ENCODE results near the gene ARFGAP1. TPM values are rescaled to one million over a fixed set of nuclear protein-coding genes. Genes with fewer than 3 reads are reported as not detected.
A peak's percentile ranks its signal among the peaks of the same experiment; 100 is the strongest.

The ARFGAP1 gene
- total and polyA plus RNA-seq, 2 donors (not counting 3 experiments of a cell fraction or from before 2014, with no cell fraction given): 93.7 to 126 TPM

DNA sequence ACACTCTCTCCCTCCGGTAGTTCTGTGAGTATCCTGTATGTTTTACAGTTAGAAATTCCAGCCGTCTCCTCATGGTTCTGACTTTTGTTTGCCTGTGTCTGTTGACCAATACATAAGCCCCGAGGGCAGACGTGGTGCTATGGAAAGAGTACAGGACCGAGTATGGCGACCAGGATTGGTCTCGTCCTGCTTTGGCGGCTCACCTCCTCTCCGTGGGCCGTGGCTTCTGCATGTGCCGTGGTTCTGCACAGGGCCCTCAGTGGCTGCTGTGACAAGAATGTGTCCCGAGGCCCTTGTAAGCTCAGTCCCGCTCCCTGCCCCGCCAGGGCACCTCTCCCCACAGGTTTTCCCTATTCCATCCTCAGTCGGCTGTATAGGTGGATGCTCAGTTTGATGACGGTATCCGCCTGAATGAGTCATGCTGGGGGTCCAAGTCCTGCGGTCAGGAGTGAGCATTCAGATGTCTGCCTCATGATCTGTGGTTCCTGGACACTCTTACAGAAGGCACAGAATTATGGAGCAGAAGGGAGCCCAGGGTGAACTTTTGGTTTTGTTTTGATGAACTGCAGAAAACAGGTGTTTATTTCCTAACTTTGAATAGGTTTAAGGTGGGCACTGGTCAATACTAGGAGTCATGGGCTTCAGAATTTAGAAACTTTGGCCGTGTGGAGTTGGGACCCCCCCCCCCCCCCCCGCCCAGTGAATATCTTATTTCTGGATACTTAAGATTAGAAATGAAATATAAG, 1.2 kb downstream of the ARFGAP1 start:
- dilution Hi-C loops (cut with MboI; ENCODE audit: extremely low pct_ligation_motif_present, low sequenced_read_pairs) (no loop called here), intact Hi-C loops (cut with micrococcal nuclease) (loop anchor here (5.0 kb wide), 1 partner anchor 37 kb away; the partner anchor contains the start of gene BIRC7)
- POLR2A ChIA-PET: no interaction called here
- Histone ChIP-seq H2AFZ (ENCODE audit: low read depth, low read length) (no peak overlapping the region), H4K20me1 (replicated peaks; ENCODE audit: control insufficient read depth, extremely low read depth, insufficient read depth, low read length) (no peaks in the 10 kb centered on the region), H3K27me3 (ENCODE audit: control insufficient read depth in 2 of 2, insufficient read depth in 2 of 2, low read length in 2 of 2) (no peaks in the 10 kb centered on the region), H3K4me1 (ENCODE audit: control insufficient read depth, extremely low read depth, insufficient read depth, low read length) (peaks cover 6% of the 10 kb centered on the region), H3K4me2 (ENCODE audit: insufficient read depth, low read length) (peak overlapping the region; percentile 84), H3K4me3 (replicated peaks in 1 of 3; ENCODE audit: insufficient read depth in 1 of 3, low read depth in 1 of 3, low read length in 3 of 3) (peak overlapping the region; percentile 82 to 89 (median 87)), H3K36me3 (ENCODE audit: control insufficient read depth in 2 of 2, extremely low read depth in 1 of 2, insufficient read depth in 2 of 2, low read length in 2 of 2) (peaks cover 0 to 29% of the 10 kb centered on the region in 2 experiments), H3K9ac (replicated peaks; ENCODE audit: extremely low read depth, insufficient read depth, low read length) (peak overlapping the region; percentile 91), H3K9me1 (replicated peaks; ENCODE audit: control insufficient read depth, extremely low read depth, insufficient read depth, low read length) (no peaks in the 10 kb centered on the region), H3K79me2 (ENCODE audit: control insufficient read depth, insufficient read depth, low read length) (peaks cover 47% of the 10 kb centered on the region), H3K27ac (ENCODE audit: insufficient read depth, low read depth, low read length) (no peak overlapping the region), H3K9me3 (replicated peaks; ENCODE audit: control insufficient read depth, insufficient read depth, low read length) (no peaks in the 10 kb centered on the region)
- FAIRE-seq: peak; percentile 60
- CTCF ChIA-PET: interaction anchor here (1.6 to 3.5 kb wide), 3 partner anchors 10 to 51 kb away, joined by 4 to 25 read pairs (median 6); no protein-coding TSS in a partner anchor
- peak; percentile 29 for DNase-seq (ENCODE audit: low read depth, low spot score)
- TSS peak; percentile 68 for BruUV-seq (replicated peaks)
- no peak for TF ChIP-seq MYC (IDR thresholded peaks at IDR 0.05; ENCODE audit: low read depth, low read length)
- peak; percentile 13 for TF ChIP-seq JUN (IDR thresholded peaks at IDR 0.05; ENCODE audit: borderline replicate concordance, insufficient read depth, insufficient read length, low read depth)

DNA sequence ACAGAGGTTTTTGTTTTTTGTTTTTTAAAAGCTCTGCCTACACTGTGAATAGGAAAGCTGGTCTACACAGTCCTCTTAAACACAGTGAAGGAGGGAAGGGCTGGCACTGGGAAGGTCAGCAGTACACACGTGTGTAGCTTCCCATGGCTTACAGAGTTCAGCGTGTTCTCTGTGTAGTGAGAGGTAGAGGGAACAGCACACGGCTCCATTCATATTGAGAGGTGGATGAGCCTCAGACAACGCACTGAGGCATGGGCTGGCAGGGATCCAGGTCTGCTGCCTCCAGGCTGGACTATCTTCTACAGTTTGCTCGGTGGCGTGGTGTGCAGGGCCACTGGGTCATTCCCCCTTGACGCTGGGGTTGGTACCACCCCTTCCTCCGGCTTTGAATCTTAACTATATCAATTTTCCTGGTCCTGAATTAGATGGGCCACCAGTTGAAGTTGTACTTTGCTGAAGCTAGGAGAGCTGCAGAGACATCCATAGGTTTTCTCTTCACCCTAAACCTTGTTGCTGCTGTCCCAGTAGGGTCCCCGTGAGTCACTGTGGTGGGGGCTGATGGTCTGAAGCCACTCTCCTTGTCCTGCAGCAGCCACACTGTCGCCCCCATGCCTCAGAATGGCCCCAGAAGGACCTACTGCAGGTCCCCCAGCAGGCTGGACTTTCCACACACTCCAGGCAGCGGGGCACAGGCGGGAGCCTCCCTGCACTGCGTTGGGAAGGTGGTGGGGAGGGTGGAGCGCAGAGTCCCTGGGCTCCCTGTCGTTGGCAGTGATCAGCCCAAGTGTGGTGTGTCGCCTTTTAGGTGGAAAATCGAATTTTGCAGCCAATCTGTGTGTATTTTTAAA, 2.0 kb downstream of the ARFGAP1 start:
- no TSS peak for BruUV-seq (replicated peaks)
- ChIA-PET CTCF (interaction anchor here (3.5 kb wide), 1 partner anchor 51 kb away, joined by 25 read pairs; no protein-coding TSS in a partner anchor), POLR2A (no interaction called here)
- Histone ChIP-seq H3K27ac (ENCODE audit: insufficient read depth, low read depth, low read length) (no peak overlapping the region), H3K27me3 (ENCODE audit: control insufficient read depth in 2 of 2, insufficient read depth in 2 of 2, low read length in 2 of 2) (no peaks in the 10 kb centered on the region), H3K4me1 (ENCODE audit: control insufficient read depth, extremely low read depth, insufficient read depth, low read length) (peaks cover 6% of the 10 kb centered on the region), H2AFZ (ENCODE audit: low read depth, low read length) (no peak overlapping the region), H3K4me3 (replicated peaks in 1 of 3; ENCODE audit: insufficient read depth in 1 of 3, low read depth in 1 of 3, low read length in 3 of 3) (no peak overlapping the region), H3K9ac (replicated peaks; ENCODE audit: extremely low read depth, insufficient read depth, low read length) (no peak overlapping the region), H3K36me3 (ENCODE audit: control insufficient read depth in 2 of 2, extremely low read depth in 1 of 2, insufficient read depth in 2 of 2, low read length in 2 of 2) (peaks cover 2 to 34% of the 10 kb centered on the region in 2 experiments), H3K9me1 (replicated peaks; ENCODE audit: control insufficient read depth, extremely low read depth, insufficient read depth, low read length) (no peaks in the 10 kb centered on the region), H4K20me1 (replicated peaks; ENCODE audit: control insufficient read depth, extremely low read depth, insufficient read depth, low read length) (no peaks in the 10 kb centered on the region), H3K4me2 (ENCODE audit: insufficient read depth, low read length) (no peak overlapping the region), H3K9me3 (replicated peaks; ENCODE audit: control insufficient read depth, insufficient read depth, low read length) (no peaks in the 10 kb centered on the region), H3K79me2 (ENCODE audit: control insufficient read depth, insufficient read depth, low read length) (peaks cover 47% of the 10 kb centered on the region)
- TF ChIP-seq POLR2A (IDR thresholded peaks at IDR 0.05; ENCODE audit: low read depth, low read length) (no peak), EZH2 (IDR thresholded peaks at IDR 0.05; ENCODE audit: borderline replicate concordance, low read depth, low read length, severe bottlenecking) (no peak), CTCF (IDR thresholded peaks at IDR 0.05; ENCODE audit: extremely low read depth in 1 of 2, insufficient read depth in 1 of 2, low read depth in 1 of 2, low read length in 2 of 2) (no peak), JUN (IDR thresholded peaks at IDR 0.05; ENCODE audit: borderline replicate concordance, insufficient read depth, insufficient read length, low read depth) (no peak), POLR2AphosphoS5 (IDR thresholded peaks at IDR 0.05; ENCODE audit: insufficient read depth, low read depth, low read length) (no peak), GATA2 (IDR thresholded peaks at IDR 0.05; ENCODE audit: insufficient read depth, insufficient read length, low read depth, low read length) (no peak), FOS (IDR thresholded peaks at IDR 0.05; ENCODE audit: borderline replicate concordance, insufficient read depth, low read length) (no peak), MYC (IDR thresholded peaks at IDR 0.05; ENCODE audit: low read depth, low read length) (no peak)
- TF ChIP-seq, protein P1, sequence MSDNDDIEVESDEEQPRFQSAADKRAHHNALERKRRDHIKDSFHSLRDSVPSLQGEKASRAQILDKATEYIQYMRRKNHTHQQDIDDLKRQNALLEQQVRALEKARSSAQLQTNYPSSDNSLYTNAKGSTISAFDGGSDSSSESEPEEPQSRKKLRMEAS (IDR thresholded peaks at IDR 0.05; ENCODE audit: insufficient read depth, insufficient read length): no peak
- intact Hi-C loops (cut with micrococcal nuclease) (loop anchor here (5.0 kb wide), 1 partner anchor 37 kb away; the partner anchor contains the start of gene BIRC7), dilution Hi-C loops (cut with MboI; ENCODE audit: extremely low pct_ligation_motif_present, low sequenced_read_pairs) (no loop called here)
- DNase-seq (ENCODE audit: low read depth, low spot score) (no peak), FAIRE-seq (no peak)
